GM19372 (cell line): ENCODE results near the gene LRRC56.

Experiments used
- ATAC-seq: cut with Tn5 transposase; IDR thresholded peaks from one replicate; pipeline ENCODE4 v1.9.1; 2021; ENCODE audit warnings: mild to moderate bottlenecking, low read depth, moderate library complexity; ENCODE audit not compliant: unreplicated experiment

Gene LRRC56

GRCh38 chr11:537622-538430 is 499 bp downstream of the LRRC56 start:
- no peak for ATAC-seq

GRCh38 chr11:538431-539051 is 1.2 kb downstream of the LRRC56 start:
- no peak for ATAC-seq

GRCh38 chr11:539971-540481 is 2.7 kb downstream of the LRRC56 start:
- ATAC-seq = no peak

GRCh38 chr11:540583-541432 is 3.5 kb downstream of the LRRC56 start:
- ATAC-seq = no peak

GRCh38 chr11:541433-541885 is 4.1 kb downstream of the LRRC56 start:
- no peak for ATAC-seq

- ATAC-seq = no peak
These were observed 7.5 kb downstream of the LRRC56 start for GRCh38 chr11:544817-545166.

- ATAC-seq = no peak
These were observed 7.8 kb downstream of the LRRC56 start for GRCh38 chr11:545171-545570.

- no peak for ATAC-seq
These were observed 11.6 kb downstream of the LRRC56 start for GRCh38 chr11:548700-549603.

- ATAC-seq = no peak
These were observed 12.9 kb downstream of the LRRC56 start for GRCh38 chr11:550021-550745.

GRCh38 chr11:550746-551085 is 13.4 kb downstream of the LRRC56 start:
- no peak for ATAC-seq

- ATAC-seq = no peak
These were observed 13.8 kb downstream of the LRRC56 start for GRCh38 chr11:551131-551530.

GRCh38 chr11:551596-551995 is 14.3 kb downstream of the LRRC56 start:
- no peak for ATAC-seq

- no peak for ATAC-seq
These were observed 16.0 kb downstream of the LRRC56 start for GRCh38 chr11:553083-553987.

GRCh38 chr11:553988-554340 is 16.6 kb downstream of the LRRC56 start:
- ATAC-seq = no peak

GRCh38 chr11:554428-555226 is 17.3 kb downstream of the LRRC56 start:
- ATAC-seq = no peak

GRCh38 chr11:555227-555779 is 18.0 kb downstream of the LRRC56 start:
- no peak for ATAC-seq
